GM19324 (cell line): Measurements from ENCODE around the gene TYK2.
"Not testable (repeated sequence)": the region's sequence is repeated elsewhere in the genome, so short reads cannot be mapped to it uniquely, and the experiment has no call there.

ENCODE experiments used
- ATAC-seq: cut with Tn5 transposase; IDR thresholded peaks from one replicate; pipeline ENCODE4 v1.9.1; 2021; ENCODE audit warnings: mild to moderate bottlenecking, moderate library complexity; ENCODE audit not compliant: unreplicated experiment, low FRiP score

The TYK2 gene

GRCh38 chr19:10408511-10409283, 28.3 kb upstream of the TYK2 start:
- no peak for ATAC-seq

DNA sequence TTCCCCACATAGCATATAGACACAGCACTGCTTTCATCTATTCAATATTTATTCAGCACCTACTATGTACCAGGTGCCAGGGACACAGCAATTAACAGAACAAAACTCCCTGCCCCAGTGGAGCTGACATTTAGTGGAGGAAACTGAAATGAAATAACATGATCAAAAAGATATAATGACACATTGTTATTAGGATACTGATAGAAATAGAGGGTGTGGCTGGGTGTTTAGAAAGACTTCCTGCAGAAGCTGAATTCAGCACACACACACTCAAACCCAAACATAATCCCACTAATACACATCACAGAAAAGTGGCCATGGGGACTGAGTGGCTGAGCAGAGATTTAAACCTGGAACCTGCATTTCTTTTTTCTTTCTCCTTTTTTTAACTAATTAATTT, 26.7 kb upstream of the TYK2 start:
- no peak for ATAC-seq

DNA sequence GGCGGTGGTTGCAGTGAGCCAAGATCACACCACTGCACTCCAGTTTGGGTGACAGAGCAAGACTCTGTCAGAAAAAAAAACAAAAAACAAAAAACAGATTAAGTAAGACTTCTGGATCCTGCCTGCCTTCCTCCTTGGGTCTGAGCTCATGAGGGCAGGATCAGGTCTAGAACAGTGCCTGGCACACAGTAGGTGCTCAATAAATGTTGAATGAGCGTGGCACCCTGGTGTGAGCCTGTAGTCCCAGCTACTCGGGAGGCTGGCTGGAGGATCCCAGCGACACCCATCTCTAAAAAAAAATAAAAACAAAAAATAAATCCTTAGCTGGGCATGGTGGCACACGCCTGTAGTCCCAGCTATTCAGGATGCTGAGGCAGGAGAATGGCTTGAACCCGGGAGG, 25.8 kb upstream of the TYK2 start:
- no peak for ATAC-seq

GRCh38 chr19:10404888-10405820, 24.8 kb upstream of the TYK2 start:
- no peak for ATAC-seq

- peak; percentile 91 for ATAC-seq
Observed at GRCh38 chr19:10403137-10404021, 23.0 kb upstream of the TYK2 start, which contains the start of gene CDC37. Gene CDC37, minus strand, starts transcription at chr19:10403542. Its CDS starts 63 bp downstream, at chr19:10403479.

DNA sequence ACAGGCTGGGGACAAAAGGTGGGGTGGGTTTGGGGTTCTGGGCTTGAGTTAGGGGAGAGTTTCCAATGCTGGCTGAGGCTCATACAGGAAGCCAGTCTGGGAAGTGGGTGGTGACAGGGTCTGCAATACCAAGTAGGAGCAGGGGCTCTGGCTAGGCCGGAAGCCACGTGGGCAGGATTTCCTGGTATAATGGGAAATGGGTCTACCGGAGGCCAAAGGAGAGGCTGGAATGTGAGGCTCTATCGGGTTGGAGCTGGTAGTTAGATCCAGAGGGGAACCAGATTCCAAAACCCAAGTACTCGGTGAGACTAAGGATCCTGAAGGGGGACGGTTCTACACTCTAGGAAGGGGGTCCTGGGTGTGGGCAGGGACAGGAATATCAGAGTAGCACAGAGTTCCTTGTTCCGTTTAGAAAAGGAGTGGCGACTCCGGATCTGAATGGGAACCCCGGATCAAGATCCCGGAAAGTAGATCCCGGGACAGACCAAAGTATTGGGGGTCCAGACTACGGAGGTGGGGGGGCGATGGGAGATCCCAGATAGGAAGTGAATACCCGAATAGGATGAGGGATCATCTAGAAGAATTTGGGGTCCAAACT, 22.2 kb upstream of the TYK2 start:
- ATAC-seq, result no peak

GRCh38 chr19:10399878-10400277, 19.5 kb upstream of the TYK2 start:
- no peak for ATAC-seq

DNA sequence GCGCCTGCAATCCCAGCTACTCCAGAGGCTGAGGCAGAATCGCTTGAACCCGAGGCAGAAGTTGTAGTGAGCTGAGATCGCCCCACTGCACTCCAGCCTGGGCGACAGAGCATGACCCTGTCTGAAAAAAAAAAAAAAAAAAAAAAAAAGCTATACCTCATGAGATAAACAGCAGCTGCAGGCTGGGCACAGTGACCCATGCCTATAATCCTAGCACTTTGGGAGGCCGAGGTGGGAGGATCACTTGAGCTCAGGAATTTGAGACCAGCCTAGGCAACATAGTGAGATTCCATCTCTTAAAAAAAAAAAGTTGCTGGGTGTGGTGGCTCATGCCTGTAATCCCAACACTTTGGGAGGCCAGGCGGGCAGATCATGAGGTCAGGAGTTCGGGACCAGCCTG, 19.0 kb upstream of the TYK2 start:
- ATAC-seq, result not testable (repeated sequence)

- no peak for ATAC-seq
Observed at GRCh38 chr19:10398819-10399218, 18.4 kb upstream of the TYK2 start.

DNA sequence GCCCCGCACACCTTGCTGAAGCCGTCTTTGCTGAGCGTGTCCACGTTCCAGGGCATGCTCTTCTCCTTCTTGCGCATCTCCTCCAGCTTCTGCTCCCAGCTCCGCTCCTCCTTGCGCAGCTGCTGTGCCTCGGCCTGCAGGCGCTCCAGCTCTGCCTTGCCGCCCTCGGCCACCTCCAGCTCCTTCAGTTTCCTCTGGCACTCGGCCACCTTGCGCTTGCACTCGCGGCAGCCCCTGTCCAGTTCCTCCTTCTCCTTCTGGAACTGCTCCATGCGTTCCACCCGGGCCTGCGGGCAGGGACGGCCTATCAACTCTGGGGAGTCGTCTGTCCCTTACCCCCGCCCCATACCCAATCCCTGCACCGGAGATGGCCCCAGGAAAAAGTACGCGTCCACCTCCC, 15.5 kb upstream of the TYK2 start:
- ATAC-seq, result no peak

DNA sequence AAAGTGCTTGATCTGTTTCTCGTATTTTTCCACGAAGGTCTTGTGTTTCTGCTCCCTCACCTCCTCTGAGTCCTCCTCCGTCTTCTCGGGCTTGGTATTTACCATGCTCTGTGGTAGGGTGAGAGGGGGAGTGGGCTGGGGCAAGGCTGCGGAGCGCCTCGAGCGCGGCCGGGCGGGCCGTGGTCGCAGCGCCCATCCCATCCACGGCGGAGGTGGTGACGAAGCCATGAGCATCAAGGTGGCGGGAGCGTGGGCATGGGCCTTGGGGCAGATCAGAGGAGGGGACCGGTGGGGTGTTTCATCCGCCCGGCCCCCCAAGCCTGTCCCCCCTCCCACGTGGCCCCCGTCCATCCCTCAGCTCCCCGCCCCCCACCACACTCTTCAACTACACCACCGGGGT, 15.1 kb upstream of the TYK2 start:
- no peak for ATAC-seq

DNA sequence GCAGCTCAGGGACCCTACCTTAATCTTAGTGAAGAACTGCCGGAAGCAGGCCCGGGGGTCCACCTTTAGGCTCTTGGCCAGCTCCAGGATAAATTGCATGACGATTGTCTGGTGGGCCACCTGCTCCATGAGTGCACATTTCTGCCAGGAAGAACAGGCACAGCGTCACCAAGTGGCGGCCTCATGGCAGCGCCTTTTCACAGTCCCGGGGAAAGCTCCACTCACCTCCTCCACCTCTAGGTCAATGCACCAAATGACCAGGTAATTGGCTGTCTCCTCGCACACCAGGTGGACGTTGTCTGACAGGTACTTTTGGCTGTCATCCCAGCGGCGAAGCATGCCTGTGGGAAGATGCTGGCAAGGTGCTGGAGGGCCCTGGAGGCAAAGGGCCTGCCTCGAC, 14.6 kb upstream of the TYK2 start:
- no peak for ATAC-seq

GRCh38 chr19:10393137-10393536, 12.8 kb upstream of the TYK2 start:
- ATAC-seq, result no peak

- ATAC-seq, result no peak
Observed at GRCh38 chr19:10392120-10392519, 11.7 kb upstream of the TYK2 start.

DNA sequence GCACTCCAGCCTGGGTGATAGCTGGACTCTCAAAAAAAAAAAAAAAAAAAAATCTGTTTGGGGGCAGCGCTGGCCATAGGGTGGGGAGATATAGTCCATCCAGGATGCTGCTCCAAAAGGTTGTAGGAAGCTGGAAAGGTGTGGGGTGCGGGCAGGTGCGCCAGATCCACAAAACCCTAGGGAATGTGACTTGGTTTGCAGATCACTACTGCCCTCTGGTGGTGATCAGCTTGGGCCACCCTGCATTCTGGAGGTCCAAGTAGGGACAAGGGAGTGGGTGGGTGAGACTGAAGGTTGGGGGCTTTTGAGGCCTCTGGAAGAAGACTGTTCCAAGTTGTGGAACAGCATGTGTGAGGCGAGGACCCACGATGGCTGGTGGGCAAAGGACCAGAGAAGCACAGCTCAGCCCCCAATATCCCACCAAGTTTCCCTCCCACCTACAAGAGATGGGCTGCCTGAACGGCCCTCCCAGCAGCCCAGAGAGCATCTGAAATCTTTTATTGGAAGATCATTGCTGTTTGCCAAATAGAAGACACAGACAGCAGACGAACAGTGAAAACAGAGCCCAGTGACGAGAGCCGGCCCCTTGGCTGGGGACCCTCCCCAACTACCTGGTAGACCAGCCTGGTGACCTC, 10.4 kb upstream of the TYK2 start:
- no peak for ATAC-seq

GRCh38 chr19:10389863-10390262, 9.5 kb upstream of the TYK2 start:
- no peak for ATAC-seq

- ATAC-seq, result no peak
Observed at GRCh38 chr19:10388957-10389356, 8.6 kb upstream of the TYK2 start.

DNA sequence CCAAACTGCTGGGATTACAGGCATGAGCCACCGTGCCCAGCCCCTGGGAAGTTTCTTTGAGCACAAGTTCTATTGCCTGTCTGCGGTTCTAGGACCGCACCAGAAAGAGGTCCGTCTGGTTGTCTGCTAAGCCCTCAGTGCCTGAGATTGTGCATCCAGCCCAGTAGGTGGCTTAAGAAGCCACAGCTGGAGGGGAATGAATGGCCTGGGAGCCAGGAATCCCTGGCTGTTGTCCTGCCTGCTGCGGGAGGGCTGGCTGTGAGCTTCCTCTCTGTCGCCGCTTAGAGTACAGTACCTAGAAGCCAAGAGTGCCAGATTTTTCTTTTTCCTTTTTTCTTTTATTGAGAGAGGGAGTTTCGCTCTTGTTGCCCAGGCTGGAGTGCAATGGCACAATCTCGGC, 4.2 kb upstream of the TYK2 start:
- ATAC-seq, result no peak

DNA sequence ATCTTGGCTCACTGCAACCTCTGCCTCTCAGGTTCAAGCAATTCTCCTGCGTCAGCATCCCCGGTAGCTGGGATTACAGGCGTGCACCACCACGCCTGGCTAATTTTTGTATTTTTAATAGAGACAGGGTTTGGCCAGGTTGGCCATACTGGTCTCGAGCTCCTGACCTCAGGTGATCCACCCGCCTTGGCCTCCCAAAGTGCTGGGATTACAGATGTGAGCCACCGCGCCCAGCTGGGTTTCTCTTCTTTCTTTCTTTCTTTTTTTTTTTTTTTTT, 2.8 kb upstream of the TYK2 start:
- ATAC-seq, result not testable (repeated sequence)

- no peak for ATAC-seq
Observed at GRCh38 chr19:10379880-10380312, 476 bp downstream of the TYK2 start.
